Stimulated activated CD4-positive, alpha-beta T cell treated with anti-CD3 and anti-CD28 coated beads, Interleukin-15, amount 100 ng/mL, for 1 hour (primary cell): ENCODE results near the gene RTP5.
"Not testable (repeated sequence)": the region's sequence is repeated elsewhere in the genome, so short reads cannot be mapped to it uniquely, and the experiment has no call there.

Experiments
- DNase-seq, 2 donors: peaks; one replicate each; pipeline ENCODE4 v3.0.0-alpha.2; 2020; ENCODE audit warnings: low read depth in 1 of 2, low spot score in 1 of 2

Gene RTP5

DNA sequence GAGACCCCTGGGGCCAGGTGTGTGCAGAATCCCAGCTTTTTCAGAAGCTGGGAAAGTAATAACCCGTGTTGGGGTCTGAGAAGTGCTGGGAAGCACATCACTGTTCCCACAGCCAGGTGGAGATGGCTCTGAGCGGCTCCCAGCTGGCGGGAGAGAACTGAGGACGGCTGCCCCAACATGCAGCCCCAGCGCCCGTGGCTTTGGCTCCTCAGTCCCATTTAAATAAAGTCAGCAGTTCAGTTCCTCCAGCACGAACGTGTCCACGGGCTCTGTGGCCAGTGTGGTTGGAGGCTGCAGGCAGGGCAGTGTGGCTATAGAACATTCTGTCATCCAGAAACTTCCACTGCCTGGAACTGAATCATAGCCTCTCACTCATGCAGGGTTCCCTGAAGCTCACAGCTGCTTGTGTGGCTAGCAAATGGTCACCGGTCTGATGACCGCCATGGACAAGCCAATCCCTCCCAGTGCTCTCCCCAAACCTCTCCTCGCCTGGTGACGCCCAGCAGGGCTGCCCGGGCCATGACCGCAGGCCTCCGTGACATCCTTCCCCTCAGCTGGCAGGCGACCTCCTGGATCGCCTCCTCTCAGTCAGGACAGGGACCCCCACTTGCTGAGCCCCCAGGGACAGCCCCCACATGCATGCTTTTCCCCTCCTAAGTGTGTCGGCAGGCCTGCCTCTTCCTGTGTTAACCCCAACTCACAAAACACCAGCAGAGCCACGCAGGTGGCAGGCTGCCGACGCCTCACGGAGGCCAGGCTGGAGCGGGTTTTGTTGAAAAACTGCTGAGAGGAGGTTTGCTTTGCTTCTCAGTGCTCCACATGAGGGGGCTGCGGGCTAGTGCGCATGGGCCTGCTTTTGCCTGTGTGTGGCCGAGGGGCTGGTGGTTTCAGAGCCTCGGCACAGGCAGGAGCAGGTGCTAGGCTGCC is 1.3 kb downstream of the RTP5 start:
- no peak for DNase-seq

DNA sequence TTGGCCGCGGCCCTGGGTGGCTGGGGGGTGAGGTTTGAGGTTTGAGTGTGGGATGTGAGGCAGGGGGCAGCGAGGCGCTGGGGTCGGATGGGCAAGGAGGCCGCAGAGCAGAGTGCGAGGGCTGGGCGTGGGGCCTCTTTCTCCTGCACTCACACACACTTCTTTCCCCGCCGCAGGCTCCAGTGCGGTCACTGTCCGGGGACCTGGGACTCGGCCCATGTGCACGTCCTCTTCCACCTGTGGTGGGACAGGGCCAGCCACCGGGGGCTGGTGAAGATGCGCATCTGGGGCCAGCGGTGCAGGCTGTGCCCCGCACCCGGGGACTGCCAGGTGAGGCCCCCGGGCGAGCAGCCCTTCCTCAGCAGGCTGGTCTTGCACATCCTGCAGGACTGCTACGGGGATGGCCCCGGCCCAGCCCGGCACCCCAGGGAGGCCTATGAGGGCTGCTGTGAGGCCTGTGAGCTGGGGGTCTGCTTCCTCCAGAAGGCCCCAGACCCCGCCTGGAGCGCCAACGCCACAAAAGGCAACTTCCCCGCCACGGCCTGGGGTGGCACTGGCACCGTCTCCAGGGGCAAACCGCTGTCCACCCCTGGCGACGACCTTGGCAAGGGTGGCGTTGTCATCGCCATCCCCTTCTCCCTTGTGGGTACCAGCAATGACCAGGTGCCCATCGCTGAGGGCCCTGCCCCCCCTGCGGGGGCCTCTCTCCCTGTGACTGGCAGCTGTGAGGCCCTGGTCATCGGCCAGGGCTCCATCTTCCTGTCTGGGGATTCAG is 2.2 kb downstream of the RTP5 start:
- no peak for DNase-seq

DNA sequence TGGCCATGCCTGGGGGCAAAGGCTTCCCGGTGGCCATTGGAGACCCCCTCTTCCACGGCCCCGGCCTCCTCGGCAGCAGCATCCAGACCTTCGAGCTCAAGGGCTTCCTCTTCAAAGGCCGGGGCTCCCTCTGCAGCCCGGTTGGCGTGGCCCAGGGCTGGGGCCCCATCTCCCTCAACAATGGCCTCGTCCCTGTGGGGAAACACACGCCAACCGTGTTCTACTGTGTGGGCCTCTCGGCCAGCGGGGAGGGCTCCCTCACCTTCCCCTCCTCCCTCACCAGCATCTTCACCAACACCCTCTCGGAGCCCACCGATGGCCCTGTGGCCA is 2.7 kb downstream of the RTP5 start:
- DNase-seq: no peak

DNA sequence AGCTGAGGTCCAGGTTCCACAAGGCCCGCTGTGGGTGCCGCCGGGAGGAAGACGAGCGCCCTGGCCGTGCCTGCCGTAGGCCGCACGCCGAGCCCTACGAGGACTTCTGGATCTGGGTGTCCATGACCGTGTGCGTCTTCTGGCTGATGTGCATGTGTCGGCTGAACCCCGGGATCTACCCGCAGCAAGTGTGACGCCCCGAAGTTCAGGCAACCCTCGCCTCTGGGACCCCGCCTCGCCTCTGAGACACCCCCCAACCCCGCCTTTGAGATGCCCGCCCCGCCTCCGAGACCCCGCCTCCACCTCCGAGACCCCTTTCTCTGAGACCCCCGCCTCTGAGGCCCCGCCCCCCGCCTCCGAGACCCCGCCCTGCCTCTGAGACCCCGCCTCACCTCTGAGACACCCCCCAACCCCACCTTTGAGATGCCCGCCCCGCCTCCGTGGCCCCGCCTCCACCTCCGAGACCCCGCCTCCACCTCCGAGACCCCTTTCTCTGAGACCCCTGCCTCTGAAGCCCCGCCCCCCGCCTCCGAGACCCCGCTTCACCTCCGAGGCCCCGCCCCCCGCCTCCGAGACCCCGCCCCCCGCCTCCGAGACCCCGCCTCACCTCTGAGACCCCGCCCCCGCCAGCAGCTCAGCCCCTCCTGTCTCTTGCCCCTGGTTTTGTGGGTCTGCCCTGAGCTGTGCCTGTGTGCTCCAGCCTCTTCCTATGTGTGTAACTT is 3.7 kb downstream of the RTP5 start:
- DNase-seq: no peak

DNA sequence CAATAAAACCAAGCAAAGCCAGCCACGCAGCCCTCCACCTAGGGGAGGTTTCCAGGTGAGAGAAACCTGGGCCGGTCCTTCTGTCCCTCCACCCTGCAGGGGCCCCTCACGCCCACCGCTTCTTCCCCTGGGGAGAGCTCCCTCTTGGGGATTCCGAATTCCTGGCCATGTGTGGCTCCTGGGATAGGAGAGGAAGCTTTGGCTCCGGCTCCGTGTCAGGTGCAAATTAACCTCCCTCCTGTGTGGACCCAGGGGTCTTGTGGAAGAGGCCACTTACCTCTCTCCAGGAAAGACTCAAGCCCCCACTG is 4.2 kb downstream of the RTP5 start:
- no peak for DNase-seq

DNA sequence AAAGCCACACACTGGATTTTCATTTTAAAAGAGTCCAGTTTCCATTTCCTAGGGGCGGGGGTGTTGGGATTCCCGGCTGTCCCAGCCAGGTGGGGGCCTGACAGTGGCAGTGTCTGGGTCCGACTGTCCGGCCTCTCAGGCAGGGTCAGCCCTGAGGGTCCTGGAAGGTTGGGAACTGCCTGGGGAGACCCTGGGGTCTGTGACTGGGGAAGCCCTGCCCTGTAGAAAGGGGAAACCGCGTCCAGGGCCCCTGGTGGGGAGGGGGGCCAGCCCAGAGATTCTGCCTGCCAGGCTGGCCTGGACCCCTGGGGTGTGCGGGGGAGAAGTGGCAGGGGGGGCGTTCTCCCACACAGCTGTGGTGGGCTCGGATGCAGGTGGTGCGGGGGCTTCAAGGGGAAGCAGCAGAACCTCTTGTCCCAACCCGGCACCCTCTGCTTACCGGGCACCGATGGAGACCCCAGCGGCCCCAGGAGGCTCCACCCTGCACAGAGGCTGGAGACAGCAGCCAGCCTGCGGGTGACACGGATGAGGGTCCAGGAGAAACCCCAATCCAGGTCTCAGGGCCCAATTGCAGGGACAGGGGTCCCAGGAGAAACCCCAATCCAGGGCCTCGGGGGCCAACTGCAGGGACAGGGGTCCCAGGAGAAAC is 4.9 kb downstream of the RTP5 start:
- no peak for DNase-seq

DNA sequence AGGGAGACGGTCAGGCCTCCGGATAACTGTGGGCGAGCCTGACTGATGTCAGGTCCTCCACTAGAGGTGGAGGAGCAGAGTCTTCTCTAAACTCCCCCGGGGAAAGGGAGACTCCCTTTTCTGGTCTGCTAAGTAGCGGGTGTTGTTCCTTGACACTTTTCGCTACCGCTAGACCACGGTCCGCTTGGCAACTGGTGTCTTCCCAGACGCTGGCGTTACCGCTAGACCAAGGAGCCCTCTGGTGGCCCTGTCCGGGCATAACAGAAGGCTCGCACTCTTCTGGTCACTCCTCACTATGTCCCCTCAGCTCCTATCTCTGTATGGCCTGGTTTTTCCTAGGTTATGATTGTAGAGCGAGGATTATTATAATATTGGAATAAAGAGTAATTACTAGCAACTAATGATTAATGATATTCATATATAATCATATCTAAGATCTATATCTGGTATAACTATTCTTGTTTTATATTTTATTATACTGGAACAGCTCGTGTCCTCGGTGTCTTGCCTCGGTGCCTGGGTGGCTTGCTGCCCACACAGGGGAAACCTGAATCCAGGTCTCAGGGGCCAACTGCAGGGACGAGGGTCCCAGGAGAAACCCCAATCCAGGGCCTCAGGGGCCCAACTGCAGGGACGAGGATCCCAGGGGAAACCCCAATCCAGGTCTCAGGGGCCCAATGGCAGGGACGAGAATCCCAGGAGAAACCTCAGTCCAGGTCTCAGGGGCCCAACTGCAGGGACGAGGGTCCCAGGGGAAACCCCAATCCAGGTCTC is 6.4 kb downstream of the RTP5 start:
- DNase-seq: not testable (repeated sequence)

DNA sequence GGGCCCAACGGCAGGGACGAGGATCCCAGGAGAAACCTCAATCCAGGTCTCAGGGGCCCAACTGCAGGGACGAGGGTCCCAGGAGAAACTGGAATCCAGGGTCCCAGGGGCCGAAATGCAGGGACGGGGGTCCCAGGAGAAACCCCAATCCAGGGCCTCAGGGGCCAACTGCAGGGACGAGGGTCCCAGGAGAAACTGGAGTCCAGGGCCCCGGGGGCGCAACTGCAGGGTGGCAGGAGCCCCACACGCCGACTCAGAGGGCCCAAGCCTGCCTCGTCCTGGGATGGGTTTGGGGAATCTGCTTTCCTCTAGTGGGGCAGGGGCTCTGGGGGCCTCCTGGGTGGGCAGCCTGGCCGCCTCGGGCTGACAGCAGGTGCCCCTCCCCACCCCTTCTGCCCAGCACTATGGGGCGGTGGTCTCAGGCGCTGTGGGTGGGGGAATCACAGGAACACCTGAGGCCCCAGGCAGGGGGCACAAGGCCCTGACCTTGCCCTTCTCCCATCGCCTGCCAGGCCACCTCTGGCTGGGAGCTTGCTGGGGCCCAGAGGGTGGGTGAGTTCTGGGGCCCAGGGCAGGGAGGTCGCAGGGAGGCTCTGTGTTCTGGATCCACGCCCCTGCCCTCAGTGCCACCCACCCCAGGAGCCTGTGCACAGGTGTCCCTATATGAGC is 7.1 kb downstream of the RTP5 start:
- DNase-seq: no peak

DNA sequence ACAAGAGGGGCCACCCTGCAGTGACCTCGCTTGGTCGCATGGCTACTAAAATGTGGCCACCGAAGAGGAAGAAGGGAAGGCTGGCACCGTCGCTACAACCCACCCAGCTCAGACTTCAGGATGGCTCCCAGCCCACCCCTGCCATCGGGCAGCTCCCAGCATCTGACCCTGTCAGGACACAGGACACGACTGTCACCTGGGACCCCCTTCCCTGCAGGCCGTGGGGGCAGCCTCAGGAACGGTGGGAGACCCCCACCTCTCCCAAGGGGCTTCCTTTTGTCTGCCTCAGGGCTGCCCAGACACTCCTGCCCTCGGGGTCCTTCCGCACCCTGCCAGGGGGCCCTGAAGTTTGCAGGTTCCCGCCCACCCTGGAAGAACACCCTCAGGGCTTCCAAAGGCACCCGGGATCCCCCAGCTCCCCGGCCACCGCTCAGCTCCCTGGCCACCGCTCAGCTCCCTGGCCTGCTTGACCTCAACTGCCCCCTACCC is 7.7 kb downstream of the RTP5 start:
- DNase-seq: no peak

DNA sequence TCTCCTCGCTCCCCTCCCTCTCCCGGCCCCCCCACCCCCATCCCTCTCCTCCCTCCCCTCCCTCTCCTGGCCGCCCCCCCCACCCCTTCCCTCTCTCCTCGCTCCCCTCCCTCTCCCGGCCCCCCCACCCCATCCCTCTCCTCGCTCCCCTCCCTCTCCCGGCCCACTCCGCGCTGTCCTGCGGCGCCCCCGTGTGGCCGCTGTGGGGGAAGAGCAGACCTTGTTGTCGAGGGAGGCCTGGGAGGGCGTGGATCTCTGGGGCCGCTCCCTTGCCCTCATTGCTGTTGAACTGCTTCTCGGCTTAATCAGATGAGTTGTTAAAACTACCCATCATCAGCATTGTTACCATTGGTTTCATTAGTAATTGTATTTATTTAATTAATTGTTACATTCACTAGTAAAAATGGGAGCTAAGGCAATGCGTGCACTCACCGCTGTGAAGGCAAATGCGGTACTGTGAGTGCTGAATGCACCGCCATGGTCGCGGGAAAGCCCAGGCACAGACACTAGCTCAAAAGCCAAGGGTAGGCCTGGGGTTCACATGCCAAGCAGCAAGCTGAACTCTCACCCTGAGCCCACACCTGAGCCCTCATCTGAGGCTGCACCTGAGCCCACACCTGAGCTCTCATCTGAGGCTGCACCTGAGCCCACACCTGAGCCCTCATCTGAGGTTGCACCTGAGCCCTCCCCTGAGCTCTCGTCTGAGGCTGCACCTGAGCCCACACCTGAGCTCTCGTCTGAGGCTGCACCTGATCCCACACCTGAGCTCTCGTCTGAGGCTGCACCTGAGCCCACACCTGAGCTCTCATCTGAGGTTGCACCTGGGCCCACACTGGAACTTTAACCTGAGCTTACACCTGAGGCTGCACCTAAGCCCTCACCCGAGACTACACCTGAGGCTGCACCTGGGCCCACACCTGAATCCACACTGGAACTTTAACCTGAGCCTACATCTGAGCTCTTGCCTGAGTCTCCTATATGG is 8.8 kb downstream of the RTP5 start:
- DNase-seq: peak; percentile 58 to 71

DNA sequence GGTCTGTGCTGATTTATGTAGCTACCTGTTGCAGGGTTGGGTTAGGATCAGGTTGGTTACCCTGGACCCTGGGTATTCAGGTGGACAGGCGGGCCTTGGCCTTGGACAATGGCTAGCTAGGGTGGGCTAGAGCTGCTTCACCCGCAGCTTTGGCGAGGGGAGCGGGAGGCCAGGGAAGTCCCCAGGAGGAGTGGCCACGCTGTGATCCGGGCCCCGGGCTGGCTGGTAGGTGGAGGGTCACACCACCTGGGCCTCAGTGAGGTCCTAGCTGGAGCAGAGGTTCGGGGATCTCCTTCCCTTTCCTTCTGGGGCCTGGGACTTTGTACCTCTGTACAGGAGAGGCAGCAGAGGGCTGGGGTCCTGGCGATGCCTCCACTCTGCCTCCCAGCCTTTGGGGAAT is 9.8 kb downstream of the RTP5 start:
- DNase-seq: no peak

DNA sequence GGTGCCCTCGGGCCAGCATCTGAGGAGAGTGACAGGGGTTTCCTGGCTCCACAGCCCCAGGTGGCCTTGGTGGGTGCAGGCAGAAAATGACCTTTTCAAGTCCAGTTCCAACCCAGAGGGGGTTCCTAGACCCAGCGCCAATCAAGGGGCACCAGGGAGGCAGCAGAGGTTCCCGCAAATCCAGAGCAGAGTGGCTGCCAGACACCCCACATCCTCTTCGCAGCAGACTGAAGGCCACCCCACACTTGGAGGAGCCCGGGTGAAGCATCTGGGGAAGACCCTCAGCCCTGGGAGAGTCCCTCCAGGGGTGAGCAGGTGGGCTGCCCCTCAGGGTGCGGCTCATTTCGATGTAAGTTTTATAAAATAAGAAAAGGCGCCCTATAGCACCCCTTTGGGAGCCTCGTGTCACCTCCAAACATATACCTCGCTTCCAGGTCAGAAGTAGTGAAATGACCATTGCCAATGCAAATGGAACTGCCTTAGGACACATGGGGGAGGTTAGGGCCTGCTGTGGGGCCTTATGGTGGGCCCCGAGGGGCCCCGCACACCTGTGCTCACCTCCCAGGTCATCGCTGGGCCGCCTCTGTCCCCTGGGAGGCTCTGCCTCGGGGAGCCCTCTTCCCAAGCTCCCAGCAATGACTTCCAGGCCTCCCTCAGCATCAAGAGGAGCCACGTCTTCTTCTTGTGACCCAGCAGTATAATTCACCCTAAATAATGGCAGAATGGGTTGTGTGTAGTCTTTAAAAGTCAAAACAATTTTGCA is 11.0 kb downstream of the RTP5 start:
- no peak for DNase-seq

DNA sequence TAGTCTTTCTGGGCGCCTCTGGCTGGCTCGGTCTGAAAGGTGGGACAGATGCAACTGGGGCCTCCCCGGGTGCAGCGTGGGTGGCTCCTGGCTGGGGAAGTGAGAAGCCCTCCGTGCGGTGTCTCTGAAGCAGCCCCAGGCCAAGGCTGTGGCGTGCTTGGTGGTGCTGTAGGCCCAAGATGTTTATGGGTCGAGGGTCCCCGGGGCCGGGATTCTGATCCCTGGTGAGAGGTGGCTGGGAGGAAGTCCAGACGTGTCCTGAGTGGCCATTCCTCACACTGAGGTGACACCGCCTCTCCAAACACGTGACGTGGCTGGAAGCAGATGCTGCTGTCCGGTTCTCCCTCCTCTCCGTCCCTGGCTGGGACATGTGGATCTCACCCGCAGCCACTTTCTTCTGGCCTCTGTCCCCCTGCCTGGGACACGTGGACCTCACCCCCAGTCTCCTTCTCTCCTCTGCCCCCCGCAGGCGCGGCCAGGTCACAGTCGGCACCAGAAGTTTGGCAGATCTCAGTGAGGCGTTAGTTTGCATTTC is 12.6 kb downstream of the RTP5 start:
- peak in 1 of 2 donors; percentile 63 for DNase-seq

DNA sequence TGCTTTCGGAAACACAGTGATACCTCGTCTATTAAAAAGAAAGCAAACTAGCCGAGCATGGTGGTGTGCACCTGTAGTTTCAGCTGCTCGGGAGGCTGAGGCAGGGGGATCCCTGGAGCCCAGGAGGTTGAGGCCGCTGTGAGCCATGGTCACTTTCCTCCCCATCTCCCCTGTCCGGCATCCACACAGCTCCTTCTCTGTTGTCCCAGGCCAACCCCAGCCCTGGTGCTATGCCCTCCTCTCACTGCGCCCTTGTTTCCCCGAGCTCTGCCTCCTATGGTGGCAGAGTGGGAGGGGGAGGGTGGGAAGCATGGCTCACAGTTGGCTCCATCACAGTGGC is 15.4 kb downstream of the RTP5 start:
- DNase-seq: no peak

DNA sequence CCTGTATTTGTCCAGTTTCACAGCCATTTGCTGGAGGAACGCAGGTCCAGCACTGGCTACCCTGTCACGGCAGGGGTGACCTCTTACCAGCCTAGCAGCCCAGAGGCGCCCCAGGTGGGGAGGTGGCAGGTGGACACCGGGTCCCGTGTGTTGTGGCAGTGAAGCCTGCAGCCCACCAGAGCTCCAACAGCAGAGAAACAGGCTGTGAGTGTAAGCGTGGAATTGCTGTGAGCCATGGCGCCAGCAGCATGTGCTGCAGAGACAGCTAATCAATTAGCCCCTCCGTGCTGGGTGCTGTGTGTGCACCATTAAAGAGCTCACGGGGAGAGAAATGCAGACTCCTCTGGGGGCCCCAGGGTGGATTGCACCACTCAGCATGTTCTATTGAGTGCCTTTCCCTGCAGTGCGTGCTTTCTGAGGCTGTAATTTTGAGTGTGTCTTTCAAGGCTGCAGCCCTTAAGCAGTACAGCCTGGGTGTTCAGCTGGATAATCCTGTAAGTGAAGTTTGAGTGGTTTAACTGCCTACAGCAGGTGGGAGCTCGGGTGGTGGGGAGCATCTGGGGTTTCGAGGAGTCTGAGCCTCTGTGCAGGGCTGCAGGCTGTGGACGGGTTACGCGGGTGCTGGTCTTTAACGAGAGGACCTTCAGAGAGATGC is 15.9 kb downstream of the RTP5 start:
- no peak for DNase-seq

DNA sequence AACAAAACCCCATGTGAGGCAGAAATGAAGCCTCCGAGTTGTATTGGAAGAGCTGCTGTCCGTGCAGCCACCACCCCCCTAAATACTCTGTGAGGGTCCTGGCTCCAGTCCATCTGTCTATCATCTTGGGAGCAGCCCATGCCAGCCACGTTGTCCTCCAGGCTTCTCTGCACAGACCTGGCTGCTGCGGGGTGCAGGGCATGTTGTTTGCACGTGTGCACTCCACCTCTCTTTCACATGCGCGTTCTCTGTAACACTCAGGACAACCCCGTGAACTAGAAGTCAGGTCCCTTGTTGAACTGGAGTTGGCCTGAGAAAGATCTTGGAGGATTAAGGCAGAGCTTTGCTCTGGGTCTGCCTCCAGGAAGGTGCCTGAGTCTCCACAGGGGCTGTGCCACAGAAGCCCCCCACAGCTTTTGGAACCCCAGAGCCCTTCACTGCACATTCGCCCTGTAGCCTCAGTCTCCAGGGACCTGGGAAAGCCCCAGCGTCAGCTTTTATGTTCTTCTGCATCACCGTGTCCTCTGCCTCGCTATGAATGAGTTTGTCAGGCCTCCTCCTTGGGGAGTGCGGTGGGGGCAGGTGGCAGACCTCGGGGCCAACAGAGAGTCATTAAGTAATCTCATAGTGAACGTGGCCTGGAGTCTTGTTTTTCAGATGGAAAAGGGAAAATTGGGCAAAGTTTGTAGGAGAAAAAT is 16.6 kb downstream of the RTP5 start:
- no peak for DNase-seq
